Suprapubic skin (tissue), 4 donors: ENCODE measurements around the gene NHEJ1.

Source experiments
- EP300 ChIP-seq: sonication (generic); formaldehyde crosslinking; IDR thresholded peaks from one replicate; pipeline ENCODE4 v1.6.1; 2017; ENCODE audit warnings: antibody characterized with exemption
- POLR2A ChIP-seq, 2 donors: fragments of 450-650 bp; IDR thresholded peaks; one replicate each; pipeline ENCODE4 v1.6.1; 2017; ENCODE audit warnings: antibody characterized with exemption in 2 of 2, mild to moderate bottlenecking in 2 of 2, moderate library complexity in 2 of 2
- POLR2AphosphoS5 ChIP-seq, 3 donors: sonication (generic); formaldehyde crosslinking; IDR thresholded peaks; one replicate each; pipeline ENCODE4 v1.6.1; 2017; ENCODE audit warnings: antibody characterized with exemption in 3 of 3
- TF ChIP-seq, protein P1 (sequence below), 2 donors: fragments of 200-600 bp in 1 of 2; fragments of 450-650 bp in 1 of 2; sonication (generic) in 1 of 2; IDR thresholded peaks; one replicate each; pipeline ENCODE4 v1.5.1; 2016 to 2019; ENCODE audit warnings: antibody characterized with exemption in 2 of 2, mild to moderate bottlenecking in 1 of 2, moderate library complexity in 1 of 2

- TF ChIP-seq POLR2A (IDR thresholded peaks at IDR 0.05) = no peak
- TF ChIP-seq, protein P1, sequence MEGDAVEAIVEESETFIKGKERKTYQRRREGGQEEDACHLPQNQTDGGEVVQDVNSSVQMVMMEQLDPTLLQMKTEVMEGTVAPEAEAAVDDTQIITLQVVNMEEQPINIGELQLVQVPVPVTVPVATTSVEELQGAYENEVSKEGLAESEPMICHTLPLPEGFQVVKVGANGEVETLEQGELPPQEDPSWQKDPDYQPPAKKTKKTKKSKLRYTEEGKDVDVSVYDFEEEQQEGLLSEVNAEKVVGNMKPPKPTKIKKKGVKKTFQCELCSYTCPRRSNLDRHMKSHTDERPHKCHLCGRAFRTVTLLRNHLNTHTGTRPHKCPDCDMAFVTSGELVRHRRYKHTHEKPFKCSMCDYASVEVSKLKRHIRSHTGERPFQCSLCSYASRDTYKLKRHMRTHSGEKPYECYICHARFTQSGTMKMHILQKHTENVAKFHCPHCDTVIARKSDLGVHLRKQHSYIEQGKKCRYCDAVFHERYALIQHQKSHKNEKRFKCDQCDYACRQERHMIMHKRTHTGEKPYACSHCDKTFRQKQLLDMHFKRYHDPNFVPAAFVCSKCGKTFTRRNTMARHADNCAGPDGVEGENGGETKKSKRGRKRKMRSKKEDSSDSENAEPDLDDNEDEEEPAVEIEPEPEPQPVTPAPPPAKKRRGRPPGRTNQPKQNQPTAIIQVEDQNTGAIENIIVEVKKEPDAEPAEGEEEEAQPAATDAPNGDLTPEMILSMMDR (IDR thresholded peaks at IDR 0.05) = no peak
- no peak for TF ChIP-seq POLR2AphosphoS5 (IDR thresholded peaks at IDR 0.05)
- no peak for TF ChIP-seq EP300
Measured at GRCh38 chr2:219106251-219106650, 54.4 kb downstream of the NHEJ1 start.
